Measurements from ENCODE around the gene UNC5C. TPM values are rescaled to one million over a fixed set of nuclear protein-coding genes. Genes with fewer than 3 reads are reported as not detected.
A peak's percentile ranks its signal among the peaks of the same experiment; 100 is the strongest.

The UNC5C gene
- total RNA-seq, 1 donor from 2014 or later, result 0.39 TPM

GRCh38 chr4:95429416-95429815, 119.4 kb downstream of the UNC5C start:
- H3K9me3 ChIP-seq (ENCODE audit: low read depth), result no peaks in the 10 kb centered on the region
- Mint-ChIP-seq H3K9me3 (peaks cover 12% of the 10 kb centered on the region), H3K27me3 (ENCODE audit: insufficient read depth, low read depth) (no peaks in the 10 kb centered on the region), H3K27ac (peak overlapping the region; percentile 92), H3K4me3 (no peak overlapping the region), H3K36me3 (peaks cover 31% of the 10 kb centered on the region), H3K4me1 (peaks cover 65% of the 10 kb centered on the region)
- no peaks in the 10 kb centered on the region for H3K27me3 ChIP-seq
- H3K36me3 ChIP-seq, result no peaks in the 10 kb centered on the region
- no peaks in the 10 kb centered on the region for H3K79me2 ChIP-seq (ENCODE audit: low read depth)
- TF ChIP-seq EZH2phosphoT487 (IDR thresholded peaks at IDR 0.05), result no peak
- no peak for TF ChIP-seq EZH2 (IDR thresholded peaks at IDR 0.05)
- TF ChIP-seq, protein P1, sequence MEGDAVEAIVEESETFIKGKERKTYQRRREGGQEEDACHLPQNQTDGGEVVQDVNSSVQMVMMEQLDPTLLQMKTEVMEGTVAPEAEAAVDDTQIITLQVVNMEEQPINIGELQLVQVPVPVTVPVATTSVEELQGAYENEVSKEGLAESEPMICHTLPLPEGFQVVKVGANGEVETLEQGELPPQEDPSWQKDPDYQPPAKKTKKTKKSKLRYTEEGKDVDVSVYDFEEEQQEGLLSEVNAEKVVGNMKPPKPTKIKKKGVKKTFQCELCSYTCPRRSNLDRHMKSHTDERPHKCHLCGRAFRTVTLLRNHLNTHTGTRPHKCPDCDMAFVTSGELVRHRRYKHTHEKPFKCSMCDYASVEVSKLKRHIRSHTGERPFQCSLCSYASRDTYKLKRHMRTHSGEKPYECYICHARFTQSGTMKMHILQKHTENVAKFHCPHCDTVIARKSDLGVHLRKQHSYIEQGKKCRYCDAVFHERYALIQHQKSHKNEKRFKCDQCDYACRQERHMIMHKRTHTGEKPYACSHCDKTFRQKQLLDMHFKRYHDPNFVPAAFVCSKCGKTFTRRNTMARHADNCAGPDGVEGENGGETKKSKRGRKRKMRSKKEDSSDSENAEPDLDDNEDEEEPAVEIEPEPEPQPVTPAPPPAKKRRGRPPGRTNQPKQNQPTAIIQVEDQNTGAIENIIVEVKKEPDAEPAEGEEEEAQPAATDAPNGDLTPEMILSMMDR (IDR thresholded peaks at IDR 0.05), result no peak
- DNase-seq (ENCODE audit: low spot score), result no peak
- H4K20me1 ChIP-seq (ENCODE audit: low read depth), result no peaks in the 10 kb centered on the region
- peaks cover 38% of the 10 kb centered on the region for H3K4me1 ChIP-seq
- no peak overlapping the region for H3K4me3 ChIP-seq
- peaks cover 5% of the 10 kb centered on the region for H3F3A ChIP-seq (ENCODE audit: low read depth)
- H3K4me2 ChIP-seq, result no peak overlapping the region
- no peak overlapping the region for H2AFZ ChIP-seq (replicated peaks)
- H3K27ac ChIP-seq, result no peak overlapping the region
- H3K9ac ChIP-seq, result no peak overlapping the region

- Histone ChIP-seq H3K9me3 (ENCODE audit: low read depth) (no peaks in the 10 kb centered on the region), H3K9ac (no peak overlapping the region), H3F3A (ENCODE audit: low read depth) (peaks cover 5% of the 10 kb centered on the region), H3K36me3 (no peaks in the 10 kb centered on the region), H4K20me1 (ENCODE audit: low read depth) (no peaks in the 10 kb centered on the region), H2AFZ (replicated peaks) (no peak overlapping the region), H3K4me3 (no peak overlapping the region), H3K27ac (no peak overlapping the region), H3K4me1 (peaks cover 32% of the 10 kb centered on the region), H3K79me2 (ENCODE audit: low read depth) (no peaks in the 10 kb centered on the region), H3K4me2 (peak overlapping the region; percentile 56), H3K27me3 (no peaks in the 10 kb centered on the region)
- H3K9me3 Mint-ChIP-seq, result peaks cover 12% of the 10 kb centered on the region
- H3K4me3 Mint-ChIP-seq, result no peak overlapping the region
- peaks cover 57% of the 10 kb centered on the region for H3K4me1 Mint-ChIP-seq
- TF ChIP-seq EZH2phosphoT487 (IDR thresholded peaks at IDR 0.05) (no peak), EZH2 (IDR thresholded peaks at IDR 0.05) (no peak)
- TF ChIP-seq, protein P1 (IDR thresholded peaks at IDR 0.05), result no peak
- H3K27ac Mint-ChIP-seq, result peak overlapping the region; percentile 83
- DNase-seq (ENCODE audit: low spot score), result peak; percentile 24
- H3K27me3 Mint-ChIP-seq (ENCODE audit: insufficient read depth, low read depth), result no peaks in the 10 kb centered on the region
- H3K36me3 Mint-ChIP-seq, result peaks cover 32% of the 10 kb centered on the region
These were observed 120.3 kb downstream of the UNC5C start for GRCh38 chr4:95428291-95429070.

- Histone ChIP-seq H3K9me3 (ENCODE audit: low read depth) (no peaks in the 10 kb centered on the region), H4K20me1 (ENCODE audit: low read depth) (no peaks in the 10 kb centered on the region), H3F3A (ENCODE audit: low read depth) (peaks cover 5% of the 10 kb centered on the region), H3K27ac (no peak overlapping the region), H2AFZ (replicated peaks) (no peak overlapping the region), H3K9ac (no peak overlapping the region), H3K4me1 (peaks cover 15% of the 10 kb centered on the region), H3K79me2 (ENCODE audit: low read depth) (no peaks in the 10 kb centered on the region), H3K36me3 (no peaks in the 10 kb centered on the region), H3K4me3 (no peak overlapping the region), H3K4me2 (no peak overlapping the region), H3K27me3 (no peaks in the 10 kb centered on the region)
- TF ChIP-seq, protein P1 (IDR thresholded peaks at IDR 0.05), result no peak
- TF ChIP-seq EZH2 (IDR thresholded peaks at IDR 0.05), result no peak
- no peak for TF ChIP-seq EZH2phosphoT487 (IDR thresholded peaks at IDR 0.05)
- Mint-ChIP-seq H3K9me3 (peaks cover 12% of the 10 kb centered on the region), H3K36me3 (peaks cover 37% of the 10 kb centered on the region), H3K27me3 (ENCODE audit: insufficient read depth, low read depth) (peaks cover 2% of the 10 kb centered on the region), H3K4me1 (peaks cover 50% of the 10 kb centered on the region), H3K27ac (no peak overlapping the region), H3K4me3 (no peak overlapping the region)
- no peak for DNase-seq (ENCODE audit: low spot score)
These were observed 122.3 kb downstream of the UNC5C start for GRCh38 chr4:95426455-95426854.

Data from neural progenitor cell (in vitro differentiated cells).